Measurements from ENCODE around the gene KRT73. TPM values are rescaled to one million over a fixed set of nuclear protein-coding genes. Genes with fewer than 3 reads are reported as not detected.

Gene KRT73
- total and polyA plus RNA-seq, 2 of the 8 experiments (the other 6 are each of a cell fraction or from before 2014, with no cell fraction given) = not detected

DNA sequence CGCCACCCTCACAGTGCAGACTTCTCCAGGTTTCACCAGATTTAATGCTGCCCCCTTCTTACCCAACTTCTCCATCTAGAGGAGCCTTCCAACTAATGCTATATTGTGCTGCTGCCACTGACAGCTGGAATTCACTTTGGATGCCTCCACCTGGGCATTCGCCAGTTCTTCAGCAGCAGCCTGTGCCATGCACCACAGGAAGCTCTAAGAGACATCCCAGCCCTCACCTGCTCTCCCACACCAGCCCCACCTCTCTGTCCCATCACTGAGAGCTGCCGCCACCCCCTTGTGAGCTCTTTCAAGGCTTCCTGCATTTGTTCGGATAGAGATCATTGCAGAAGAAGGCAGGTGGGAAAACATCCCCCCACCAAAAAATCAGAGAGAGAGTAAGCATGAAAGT is 38.3 kb upstream of the KRT73 start:
- no peak overlapping the region for H2AK5ac ChIP-seq (ENCODE audit: low read depth, low read length)
- H3K9me3 ChIP-seq (ENCODE audit: insufficient read depth in 2 of 2, low read depth in 1 of 2, low read length in 1 of 2) = peaks cover 0 to 5% of the 10 kb centered on the region in 2 experiments; a peak in 1 of 4 replicates
- no peak overlapping the region for H2BK120ac ChIP-seq (replicated peaks; ENCODE audit: low read depth, low read length)
- H3K79me2 ChIP-seq (ENCODE audit: control insufficient read depth in 1 of 2, insufficient read depth in 2 of 2, low read length in 2 of 2) = no peaks in the 10 kb centered on the region
- H3K14ac ChIP-seq (ENCODE audit: insufficient read length) = no peak overlapping the region
- FAIRE-seq (no peak), DNase-seq (ENCODE audit: low read depth in 1 of 2, low spot score in 2 of 2) (no peak)
- no peaks in the 10 kb centered on the region for H3K27me3 ChIP-seq (replicated peaks in 1 of 4; ENCODE audit: control insufficient read depth in 3 of 4, extremely low read depth in 1 of 4, insufficient read depth in 3 of 4, low read length in 3 of 4)
- H4K8ac ChIP-seq (ENCODE audit: extremely low read depth, insufficient read depth, low read length) = peak overlapping the region; percentile 37; the same call in 1 of the 2 replicates
- H2AFZ ChIP-seq (ENCODE audit: low read length) = no peak overlapping the region
- no peak overlapping the region for H3K56ac ChIP-seq (replicated peaks; ENCODE audit: insufficient read length, low read depth, low read length)
- no peak overlapping the region for H3K4me3 ChIP-seq (ENCODE audit: extremely low read depth in 1 of 4, insufficient read depth in 2 of 4, low read depth in 3 of 4, low read length in 4 of 4)
- no peaks in the 10 kb centered on the region for H4K20me1 ChIP-seq (replicated peaks in 1 of 2; ENCODE audit: control insufficient read depth in 1 of 2, insufficient read depth in 2 of 2, low read length in 2 of 2)
- H2BK15ac ChIP-seq (ENCODE audit: low read length) = no peak overlapping the region
- no peak overlapping the region for H3K18ac ChIP-seq (ENCODE audit: extremely low read depth, low read length)
- no peak overlapping the region for H4K91ac ChIP-seq (replicated peaks; ENCODE audit: insufficient read length, low read length)
- no peak overlapping the region for H3K4me2 ChIP-seq (ENCODE audit: insufficient read depth in 1 of 2, low read depth in 2 of 2, low read length in 2 of 2)
- H3K23ac ChIP-seq (ENCODE audit: insufficient read length) = no peak overlapping the region
- H2BK5ac ChIP-seq (ENCODE audit: low read depth, low read length) = no peak overlapping the region
- WGBS, 2 experiments (ENCODE audit: extremely low coverage in 1 of 2, insufficient coverage in 1 of 2, insufficient read length in 1 of 2, insufficient replicate concordance in 2 of 2, low coverage in 1 of 2, low lambda C conversion rate in 2 of 2, missing lambda C conversion rate in 1 of 2) = 78% methylated on average over 4 of the region's 4 CpGs; no CpG with 5 or more reads in 1 of the 2 experiments
- POLR2A ChIA-PET (ENCODE audit: partially characterized antibody) = no interaction called here
- H3K4ac ChIP-seq (replicated peaks; ENCODE audit: insufficient read length, low read depth, low read length) = no peak overlapping the region
- H3K27ac ChIP-seq (ENCODE audit: low read depth, low read length) = no peak overlapping the region
- no peaks in the 10 kb centered on the region for H3K4me1 ChIP-seq (replicated peaks in 1 of 4; ENCODE audit: control insufficient read depth in 3 of 4, insufficient read depth in 4 of 4, low read length in 3 of 4)
- CTCF ChIA-PET (ENCODE audit: partially characterized antibody) = interaction anchor here (0.8 to 3.9 kb wide), 10 partner anchors 9 to 330 kb away, joined by 3 to 18 read pairs (median 4); partner anchors contain the start of genes KRT5 and KRT72
- H3K36me3 ChIP-seq (ENCODE audit: control insufficient read depth in 2 of 4, insufficient read depth in 4 of 4, low read length in 3 of 4) = no peaks in the 10 kb centered on the region
- H3K79me1 ChIP-seq (ENCODE audit: low read depth, low read length) = no peaks in the 10 kb centered on the region
- no peak overlapping the region for H3K9ac ChIP-seq (replicated peaks in 1 of 4; ENCODE audit: extremely low read depth in 1 of 4, low read depth in 3 of 4, low read length in 3 of 4)
- no peaks in the 10 kb centered on the region for H3K23me2 ChIP-seq (ENCODE audit: low read depth, low read length)
- no peak overlapping the region for H2BK12ac ChIP-seq (ENCODE audit: low read depth, low read length)
- H4K5ac ChIP-seq (ENCODE audit: insufficient read length, low read depth, low read length) = no peak overlapping the region
- no peak overlapping the region for H2BK20ac ChIP-seq (ENCODE audit: low read length)
- TF ChIP-seq GTF2F1 (IDR thresholded peaks at IDR 0.05; ENCODE audit: borderline replicate concordance, low read depth, low read length) = no peak
- no peak for TF ChIP-seq EGR1 (IDR thresholded peaks at IDR 0.05; ENCODE audit: borderline replicate concordance, low read depth, low read length)
- no peak for TF ChIP-seq POU5F1 (IDR thresholded peaks at IDR 0.05; ENCODE audit: low read depth, low read length)
- no peak for TF ChIP-seq CREB1 (IDR thresholded peaks at IDR 0.05)
- no peak for TF ChIP-seq SP2 (IDR thresholded peaks at IDR 0.05; ENCODE audit: low read length)
- TF ChIP-seq SP4 (IDR thresholded peaks at IDR 0.05; ENCODE audit: low read length) = no peak
- no peak for TF ChIP-seq CEBPB (IDR thresholded peaks at IDR 0.05; ENCODE audit: low read depth, low read length)
- TF ChIP-seq SAP30 (IDR thresholded peaks at IDR 0.05; ENCODE audit: insufficient read depth, insufficient replicate concordance, low read length) = no peak
- no peak for TF ChIP-seq SUZ12 (IDR thresholded peaks at IDR 0.05; ENCODE audit: low read length)
- TF ChIP-seq HDAC2 (IDR thresholded peaks at IDR 0.05; ENCODE audit: borderline replicate concordance in 1 of 2, low read depth in 2 of 2, low read length in 2 of 2) = no peak
- no peak for TF ChIP-seq CHD1 (IDR thresholded peaks at IDR 0.05; ENCODE audit: low read depth, low read length)
- TF ChIP-seq CHD2 (IDR thresholded peaks at IDR 0.05; ENCODE audit: low read length) = no peak
- TF ChIP-seq, protein P1, sequence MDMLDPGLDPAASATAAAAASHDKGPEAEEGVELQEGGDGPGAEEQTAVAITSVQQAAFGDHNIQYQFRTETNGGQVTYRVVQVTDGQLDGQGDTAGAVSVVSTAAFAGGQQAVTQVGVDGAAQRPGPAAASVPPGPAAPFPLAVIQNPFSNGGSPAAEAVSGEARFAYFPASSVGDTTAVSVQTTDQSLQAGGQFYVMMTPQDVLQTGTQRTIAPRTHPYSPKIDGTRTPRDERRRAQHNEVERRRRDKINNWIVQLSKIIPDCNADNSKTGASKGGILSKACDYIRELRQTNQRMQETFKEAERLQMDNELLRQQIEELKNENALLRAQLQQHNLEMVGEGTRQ (IDR thresholded peaks at IDR 0.05; ENCODE audit: low read length) = no peak
- TF ChIP-seq SIN3A (conservative IDR thresholded peaks at IDR 0.05 in 1 of 2, IDR thresholded peaks at IDR 0.05 in 1 of 2; ENCODE audit: low read depth in 1 of 2, low read length in 2 of 2) = no peak

Measured in H1 (cell line).